Mesothelial cell of epicardium (in vitro differentiated cells): ENCODE data around the gene SOST. TPM values are rescaled to one million over a fixed set of nuclear protein-coding genes. Genes with fewer than 3 reads are reported as not detected.

Source experiments
- DNase-seq, 2 experiments: peaks; one replicate each; pipeline ENCODE4 v3.0.0; 2021; ENCODE audit warnings: low spot score in 2 of 2; ENCODE audit not compliant: unreplicated experiment in 2 of 2
- H3K27ac Mint-ChIP-seq: 2 replicates; pipeline ENCODE4 v1.8.0; 2021; ENCODE audit warnings: mixed read lengths
- H3K27me3 Mint-ChIP-seq: 2 replicates; pipeline ENCODE4 v1.8.0; 2021; ENCODE audit warnings: low read depth, mixed read lengths
- H3K36me3 Mint-ChIP-seq: 2 replicates; pipeline ENCODE4 v1.8.0; 2021; ENCODE audit warnings: mixed read lengths
- H3K4me1 Mint-ChIP-seq: 2 replicates; pipeline ENCODE4 v1.8.0; 2021; ENCODE audit warnings: mixed read lengths
- H3K4me3 Mint-ChIP-seq: 2 replicates; pipeline ENCODE4 v1.8.0; 2021; ENCODE audit warnings: mild to moderate bottlenecking, moderate library complexity, mixed read lengths
- H3K9me3 Mint-ChIP-seq: 2 replicates; pipeline ENCODE4 v1.8.0; 2021; ENCODE audit warnings: mixed read lengths
- CTCF ChIP-seq: fragments of 200-600 bp; sonication (generic); IDR thresholded peaks from one replicate; pipeline ENCODE4 v1.5.0; 2021; ENCODE audit warnings: antibody characterized with exemption; ENCODE audit not compliant: unreplicated experiment
- total RNA-seq: library from RNA; stranded (reverse); gene quantifications from 3 replicates; pipeline ENCODE4 v1.2.1, GENCODE V29; 2021

Gene SOST
- total RNA-seq, 1 donor from 2014 or later, result 0.27 TPM

GRCh38 chr17:43788540-43788939 lies 29.9 kb upstream of the SOST start:
- Mint-ChIP-seq H3K4me3 (no peak overlapping the region), H3K9me3 (peaks cover 11% of the 10 kb centered on the region), H3K36me3 (no peaks in the 10 kb centered on the region), H3K27me3 (peaks cover 7% of the 10 kb centered on the region), H3K4me1 (peaks cover 3% of the 10 kb centered on the region), H3K27ac (no peak overlapping the region)
- DNase-seq, result no peak
- TF ChIP-seq CTCF, result no peak

- H3K27ac Mint-ChIP-seq, result no peak overlapping the region
- no peak for TF ChIP-seq CTCF
- H3K4me3 Mint-ChIP-seq, result no peak overlapping the region
- H3K36me3 Mint-ChIP-seq, result no peaks in the 10 kb centered on the region
- H3K4me1 Mint-ChIP-seq, result peaks cover 3% of the 10 kb centered on the region
- peaks cover 5% of the 10 kb centered on the region for H3K9me3 Mint-ChIP-seq
- DNase-seq, result no peak
- peaks cover 11% of the 10 kb centered on the region for H3K27me3 Mint-ChIP-seq
Observed at GRCh38 chr17:43787728-43788127, 29.1 kb upstream of the SOST start.

- Mint-ChIP-seq H3K27ac (no peak overlapping the region), H3K4me1 (no peaks in the 10 kb centered on the region)
- no peak for DNase-seq
Observed at GRCh38 chr17:43784628-43785101, 26.1 kb upstream of the SOST start.

GRCh38 chr17:43784068-43784467 lies 25.5 kb upstream of the SOST start:
- Mint-ChIP-seq H3K4me3 (no peak overlapping the region), H3K27ac (no peak overlapping the region), H3K9me3 (no peaks in the 10 kb centered on the region), H3K36me3 (no peaks in the 10 kb centered on the region), H3K27me3 (peaks cover 42% of the 10 kb centered on the region), H3K4me1 (peaks cover 4% of the 10 kb centered on the region)
- no peak for DNase-seq
- no peak for TF ChIP-seq CTCF

More at GRCh38 chr17:43784628-43785101, 26.1 kb upstream of the SOST start:
- TF ChIP-seq CTCF, result no peak
- no peaks in the 10 kb centered on the region for H3K36me3 Mint-ChIP-seq
- H3K4me3 Mint-ChIP-seq, result no peak overlapping the region
- H3K9me3 Mint-ChIP-seq, result peaks cover under 1% of the 10 kb centered on the region
- peaks cover 36% of the 10 kb centered on the region for H3K27me3 Mint-ChIP-seq

- no peak for TF ChIP-seq CTCF
Observed at GRCh38 chr17:43782913-43783680, 24.5 kb upstream of the SOST start.

More at GRCh38 chr17:43782913-43783680, 24.5 kb upstream of the SOST start:
- Mint-ChIP-seq H3K9me3 (no peaks in the 10 kb centered on the region), H3K4me3 (no peak overlapping the region), H3K4me1 (peaks cover 4% of the 10 kb centered on the region), H3K27me3 (peaks cover 42% of the 10 kb centered on the region), H3K36me3 (no peaks in the 10 kb centered on the region), H3K27ac (no peak overlapping the region)
- no peak for DNase-seq
